Endothelial cell of umbilical vein (primary cell): ENCODE data around the gene TMEM119. TPM values are rescaled to one million over a fixed set of nuclear protein-coding genes. Genes with fewer than 3 reads are reported as not detected.

Experiments
- BruUV-seq: library from RNA; stranded (reverse); fragments of 400-500 nt; replicated peaks from 2 replicates; lab custom pipeline; 2021; lab: Mats Ljungman, UMichigan
- CTCF ChIA-PET: fragments of 300-600, 350-600 bp; sonication (Branson Sonifier 250); formaldehyde crosslinking; loops from one replicate; lab custom pipeline; 2021; ENCODE audit warnings: antibody characterized with exemption, inconsistent platforms; lab: Charles Lee
- POLR2A ChIA-PET: fragments of 300-600, 350-600 bp; sonication (Branson Sonifier 250); formaldehyde crosslinking; loops from one replicate; lab custom pipeline; 2021; ENCODE audit warnings: antibody characterized with exemption, inconsistent platforms; lab: Charles Lee
- DNase-seq: peaks from one replicate; pipeline ENCODE4 v3.0.0-alpha.2; 2011; ENCODE audit warnings: low read depth, low spot score
- FAIRE-seq: peaks from 2 replicates; lab custom pipeline; 2011; peaks lifted over from hg19 to GRCh38; lab: Jason Lieb, UNC
- H2AFZ ChIP-seq: 2 replicates; pipeline ENCODE4 v1.6.0; 2012; ENCODE audit warnings: low read depth, low read length, control low read depth, inconsistent platforms
- H3K27ac ChIP-seq: 2 replicates; pipeline ENCODE4 v1.5.1; 2011; ENCODE audit warnings: low read depth, mild to moderate bottlenecking, control low read depth, low read length, moderate library complexity; ENCODE audit not compliant: insufficient read depth
- H3K27me3 ChIP-seq, 2 experiments: 2 replicates each; pipeline versions ENCODE4 v1.6.0 to v1.6.1; 2011; ENCODE audit warnings: low read length in 2 of 2, mixed read lengths in 1 of 2; ENCODE audit not compliant: control insufficient read depth in 2 of 2, insufficient read depth in 2 of 2
- H3K36me3 ChIP-seq, 2 experiments: 2 replicates in 1 of 2; 3 replicates in 1 of 2; pipeline ENCODE4 v1.5.1; 2011; ENCODE audit warnings: low read length in 2 of 2, mild to moderate bottlenecking in 1 of 2, moderate library complexity in 1 of 2; ENCODE audit not compliant: control insufficient read depth in 2 of 2, insufficient read depth in 2 of 2; ENCODE audit errors: extremely low read depth in 1 of 2
- H3K4me1 ChIP-seq: 3 replicates; pipeline ENCODE4 v1.5.1; 2011; ENCODE audit warnings: mild to moderate bottlenecking, low read length; ENCODE audit not compliant: control insufficient read depth, insufficient read depth; ENCODE audit errors: extremely low read depth
- H3K4me2 ChIP-seq: 2 replicates; pipeline ENCODE4 v1.6.1; 2011; ENCODE audit warnings: low read length, control low read depth, mixed read lengths; ENCODE audit not compliant: insufficient read depth
- H3K4me3 ChIP-seq, 3 experiments: fragments of 200-600 bp in 1 of 3; sonication (generic), shearing (Covaris generic) in 1 of 3; replicated peaks in 1 of 3; 2 replicates each; pipeline ENCODE4 v1.5.1; 2011 to 2016; ENCODE audit warnings: control low read depth in 3 of 3, low read length in 3 of 3, mild to moderate bottlenecking in 2 of 3, inconsistent platforms in 1 of 3, low read depth in 1 of 3, moderate library complexity in 1 of 3; ENCODE audit not compliant: insufficient read depth in 1 of 3
- H3K79me2 ChIP-seq: 2 replicates; pipeline ENCODE4 v1.6.0; 2012; ENCODE audit warnings: low read length, inconsistent platforms; ENCODE audit not compliant: control insufficient read depth, insufficient read depth
- H3K9ac ChIP-seq: replicated peaks from 2 replicates; pipeline ENCODE3; 2011; ENCODE audit warnings: low read length, control low read depth; ENCODE audit not compliant: insufficient read depth; ENCODE audit errors: extremely low read depth
- H3K9me1 ChIP-seq: replicated peaks from 3 replicates; pipeline ENCODE4 v1.6.0; 2011; ENCODE audit warnings: mild to moderate bottlenecking, low read length; ENCODE audit not compliant: control insufficient read depth, insufficient read depth; ENCODE audit errors: extremely low read depth
- H3K9me3 ChIP-seq: replicated peaks from 2 replicates; pipeline ENCODE4 v1.5.1; 2012; ENCODE audit warnings: low read length, inconsistent platforms; ENCODE audit not compliant: control insufficient read depth, insufficient read depth
- H4K20me1 ChIP-seq: replicated peaks from 2 replicates; pipeline ENCODE3; 2011; ENCODE audit warnings: mild to moderate bottlenecking, low read length; ENCODE audit not compliant: control insufficient read depth, insufficient read depth; ENCODE audit errors: extremely low read depth
- CTCF ChIP-seq, 2 donors: IDR thresholded peaks; 1 replicate in 1 of 2; 2 replicates in 1 of 2; pipeline ENCODE4 v1.5.1; 2011; ENCODE audit warnings: low read length in 2 of 2, mild to moderate bottlenecking in 2 of 2, moderate library complexity in 2 of 2, control low read depth in 1 of 2, inconsistent platforms in 1 of 2, low read depth in 1 of 2; ENCODE audit not compliant: insufficient read depth in 1 of 2; ENCODE audit errors: extremely low read depth in 1 of 2
- EZH2 ChIP-seq: IDR thresholded peaks from 2 replicates; pipeline ENCODE4 v1.6.1; 2012; ENCODE audit warnings: borderline replicate concordance, low read depth, mild to moderate bottlenecking, moderate library complexity, low read length, inconsistent platforms; ENCODE audit not compliant: severe bottlenecking
- FOS ChIP-seq: IDR thresholded peaks from 2 replicates; pipeline ENCODE4 v1.6.1; 2011; ENCODE audit warnings: mild to moderate bottlenecking, low read length, moderate library complexity, borderline replicate concordance; ENCODE audit not compliant: insufficient read depth
- JUN ChIP-seq: IDR thresholded peaks from 2 replicates; pipeline ENCODE4 v1.6.1; 2011; ENCODE audit warnings: borderline replicate concordance, low read depth; ENCODE audit not compliant: insufficient read length, insufficient read depth
- MAX ChIP-seq: IDR thresholded peaks from 2 replicates; pipeline ENCODE4 v1.6.1; 2011; ENCODE audit not compliant: insufficient read depth, insufficient read length
- MYC ChIP-seq: IDR thresholded peaks from one replicate; pipeline ENCODE4 v1.6.1; 2011; ENCODE audit warnings: mild to moderate bottlenecking, low read depth, low read length
- POLR2AphosphoS5 ChIP-seq: IDR thresholded peaks from 2 replicates; pipeline ENCODE4 v1.6.1; 2012; ENCODE audit warnings: low read depth, mild to moderate bottlenecking, control low read depth, low read length, moderate library complexity; ENCODE audit not compliant: insufficient read depth
- dilution Hi-C: fragments of 300-500 bp; cut with MboI; formaldehyde crosslinking; loops from one replicate; pipeline ENCODE4 v1.15.0; 2019; ENCODE audit warnings: low sequenced_read_pairs; ENCODE audit not compliant: extremely low pct_ligation_motif_present
- intact Hi-C: fragments of 100-400 bp; cut with micrococcal nuclease; formaldehyde crosslinking; loops from one replicate; pipeline ENCODE4 v1.10.0; 2022
- polyA plus RNA-seq, 4 experiments: library from polyadenylated mRNA; depleted of rRNA in 3 of 4; stranded (reverse) in 3 of 4; unstranded in 1 of 4; fragments of >200 nt; gene quantifications; 2 replicates each; pipeline versions ENCODE4 v1.2.1 to v1.2.3, GENCODE V29; 2011 to 2012; ENCODE audit warnings: missing spikeins in 1 of 4
- total RNA-seq: library from RNA; stranded (reverse); gene quantifications from 2 replicates; pipeline ENCODE4 v1.2.3, GENCODE V29; 2021

Gene TMEM119
- total and polyA plus RNA-seq, 2 donors (not counting 3 experiments of a cell fraction or from before 2014, with no cell fraction given): not detected

GRCh38 chr12:108610336-108610815 is 12.5 kb upstream of the TMEM119 start:
- no TSS peak for BruUV-seq
- no peaks in the 10 kb centered on the region for H3K9me1 ChIP-seq
- no peak overlapping the region for H3K9ac ChIP-seq
- no peaks in the 10 kb centered on the region for H3K4me1 ChIP-seq
- TF ChIP-seq EZH2 (no peak), MYC (no peak), MAX (no peak), POLR2AphosphoS5 (no peak), FOS (no peak), CTCF (IDR thresholded peaks at IDR 0.05; ENCODE audit: extremely low read depth in 1 of 2, insufficient read depth in 1 of 2, low read depth in 1 of 2, low read length in 2 of 2) (no peak), JUN (no peak)
- no peak for FAIRE-seq
- H3K9me3 ChIP-seq: no peaks in the 10 kb centered on the region
- dilution Hi-C loops: no loop called here
- ChIA-PET POLR2A (no interaction called here), CTCF (interaction anchor here (1.2 to 3.1 kb wide), 3 partner anchors 8 to 340 kb away, joined by 3 to 15 read pairs (median 4); partner anchors contain the start of gene ISCU)
- H3K27me3 ChIP-seq: no peaks in the 10 kb centered on the region
- H3K4me3 ChIP-seq: no peak overlapping the region
- no peaks in the 10 kb centered on the region for H3K36me3 ChIP-seq
- no peak for DNase-seq
- H4K20me1 ChIP-seq: no peaks in the 10 kb centered on the region
- intact Hi-C loops: no loop called here
- no peaks in the 10 kb centered on the region for H3K79me2 ChIP-seq
- no peak overlapping the region for H3K4me2 ChIP-seq
- H2AFZ ChIP-seq: no peak overlapping the region
- H3K27ac ChIP-seq: no peak overlapping the region
